Stimulated activated CD8-positive, alpha-beta memory T cell treated with anti-CD3 and anti-CD28 coated beads, Interleukin-15, amount 100 ng/mL, for 24 hours (primary cell): Measurements from ENCODE around the gene IGFBP1.

ENCODE experiments used
- DNase-seq: peaks from one replicate; pipeline ENCODE4 v3.0.0-alpha.2; 2020; ENCODE audit warnings: low read depth

Gene IGFBP1

DNA sequence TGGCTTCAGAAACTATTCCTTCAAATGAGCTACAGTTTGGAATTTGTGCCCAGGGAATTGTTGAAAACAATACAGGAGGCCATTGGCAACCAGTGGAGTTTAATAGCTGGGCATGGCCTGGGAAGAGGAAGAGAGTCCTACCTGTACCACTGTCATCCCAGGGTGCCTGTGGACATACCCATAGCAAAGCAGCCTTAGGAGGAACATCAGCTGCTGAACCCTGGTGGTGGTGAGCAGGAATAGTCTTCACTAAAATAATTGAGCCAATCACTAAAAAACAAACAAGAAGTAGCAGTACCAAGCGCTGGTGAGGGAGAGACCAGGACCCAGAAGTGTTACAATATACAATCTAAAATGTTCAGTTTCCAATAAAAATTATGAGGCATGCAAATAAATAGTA is 14.5 kb downstream of the IGFBP1 start:
- no peak for DNase-seq

DNA sequence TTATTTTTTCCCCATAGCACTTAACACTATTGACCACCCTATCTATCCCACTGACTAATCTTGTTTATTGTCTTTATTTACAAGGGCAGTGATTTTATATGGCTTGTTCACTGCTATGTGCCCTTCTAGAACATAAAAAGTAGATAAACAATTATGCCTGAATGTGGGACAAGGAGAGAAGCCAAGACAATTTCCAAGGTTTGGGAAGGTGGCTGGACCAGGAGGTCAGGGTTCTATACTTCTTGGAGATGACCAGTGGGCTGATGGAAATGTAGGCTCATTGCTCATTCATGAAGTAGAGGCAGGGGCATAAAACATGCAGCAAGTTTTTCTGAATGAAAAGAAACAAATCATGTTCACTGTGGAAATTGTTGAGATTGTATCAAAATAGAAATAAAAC is 21.3 kb downstream of the IGFBP1 start:
- DNase-seq: no peak

DNA sequence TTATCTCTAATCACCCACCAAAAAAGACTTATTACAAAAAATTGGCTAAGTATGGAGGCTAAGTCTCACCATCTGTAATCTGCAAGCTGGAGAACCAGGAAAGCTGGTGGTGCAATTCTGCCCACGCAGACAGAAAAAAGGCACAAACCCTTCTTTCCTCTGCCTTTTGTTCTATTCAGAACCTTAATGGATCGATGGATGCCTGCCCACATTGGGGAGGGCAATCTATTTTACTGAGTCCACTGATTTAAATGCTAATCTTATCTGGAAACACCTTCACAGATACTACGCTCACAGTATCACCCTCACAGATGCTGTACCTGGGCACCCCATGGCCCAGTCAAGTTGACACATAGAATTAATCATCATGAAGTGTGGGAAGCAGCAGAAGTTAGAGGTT is 22.6 kb downstream of the IGFBP1 start:
- no peak for DNase-seq

- DNase-seq: no peak
These were observed 23.0 kb downstream of the IGFBP1 start for GRCh38 chr7:45911311-45911710.

GRCh38 chr7:45912972-45913371 is 24.7 kb downstream of the IGFBP1 start:
- DNase-seq: no peak

DNA sequence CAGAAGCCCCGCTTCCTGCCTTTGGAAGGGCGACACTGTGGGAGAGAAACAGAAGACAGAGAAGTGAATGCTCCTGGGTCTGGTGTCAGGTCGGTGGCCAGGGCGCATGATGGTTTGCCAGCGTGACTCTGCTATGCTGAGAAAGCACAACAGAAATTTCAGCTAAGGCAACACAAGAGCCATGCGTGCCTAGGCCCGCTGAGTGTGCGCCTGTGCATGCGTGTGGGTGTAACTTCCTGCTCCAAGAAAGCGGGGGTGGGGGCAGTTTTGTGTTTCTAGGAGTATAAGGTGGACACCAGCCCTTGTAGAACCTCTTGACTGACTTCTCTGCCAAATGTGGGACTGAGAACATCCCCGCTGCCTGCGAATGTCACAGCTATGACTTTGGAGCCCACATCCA is 26.6 kb downstream of the IGFBP1 start:
- no peak for DNase-seq

- DNase-seq: no peak
These were observed 27.3 kb downstream of the IGFBP1 start for GRCh38 chr7:45915606-45916005.

DNA sequence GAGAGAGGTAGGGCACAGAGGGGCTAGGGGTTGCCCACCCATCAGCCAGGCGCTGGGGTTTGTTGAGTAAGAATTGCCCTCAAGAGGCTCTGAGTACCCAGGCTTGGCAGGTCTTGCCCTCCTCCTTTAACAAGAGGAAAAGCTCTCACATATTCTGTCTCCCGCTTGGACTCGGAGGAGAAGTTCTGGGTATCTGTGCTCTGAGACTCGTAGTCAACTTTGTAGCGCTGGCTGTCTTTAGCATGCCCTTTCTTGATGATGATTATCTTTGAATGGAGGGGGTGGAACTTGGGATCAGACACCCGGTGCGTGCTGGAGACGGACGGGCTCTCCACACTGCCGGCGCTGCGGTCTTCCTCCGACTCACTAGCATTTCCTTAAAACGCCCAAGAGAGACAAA is 28.8 kb downstream of the IGFBP1 start:
- no peak for DNase-seq

DNA sequence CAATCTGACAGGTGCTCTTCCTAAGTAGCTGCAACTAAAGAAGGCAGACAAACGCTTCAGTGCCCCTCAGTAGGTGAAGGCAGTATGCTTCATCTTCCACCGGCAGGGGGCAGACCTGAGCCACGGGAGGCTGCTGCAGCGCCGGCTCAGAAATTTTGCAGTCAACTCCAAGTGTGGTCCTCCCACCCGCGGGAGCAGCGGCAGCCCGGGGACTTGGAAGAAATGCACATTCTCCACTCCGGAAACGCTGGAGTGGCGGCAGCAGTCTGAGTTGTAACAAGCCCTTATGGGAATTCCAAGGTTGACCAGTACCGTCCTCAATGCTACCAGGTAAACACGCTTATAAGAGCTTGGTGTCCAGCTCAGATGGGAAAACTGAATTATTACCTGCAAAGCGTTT is 29.4 kb downstream of the IGFBP1 start:
- DNase-seq: peak; percentile 61

- DNase-seq: no peak
These were observed 30.3 kb downstream of the IGFBP1 start for GRCh38 chr7:45918556-45918955.

GRCh38 chr7:45919231-45919784 is 31.0 kb downstream of the IGFBP1 start:
- DNase-seq: no peak

DNA sequence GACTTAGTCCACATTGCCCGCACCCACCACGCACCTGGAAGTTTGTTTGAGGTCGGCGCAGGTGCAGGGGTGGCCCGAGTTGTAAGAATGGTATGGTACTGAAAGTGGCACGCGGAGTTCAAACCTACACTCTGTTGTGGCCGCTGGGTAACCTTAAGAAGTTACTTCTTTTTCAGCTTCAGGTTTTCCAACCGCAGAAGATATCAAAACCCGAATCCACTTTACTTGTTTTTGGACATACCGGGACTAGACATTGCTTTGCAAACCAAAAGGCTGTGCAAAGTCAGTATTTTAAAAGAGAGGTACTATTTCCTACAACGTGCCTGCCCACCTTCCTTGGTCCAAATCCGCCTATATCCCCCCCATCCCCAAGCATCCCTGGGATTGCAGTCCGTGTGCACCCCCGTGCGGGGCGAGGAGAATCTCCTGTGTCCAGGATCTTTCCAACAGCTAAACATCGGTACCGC is 31.7 kb downstream of the IGFBP1 start:
- no peak for DNase-seq

- DNase-seq: no peak
These were observed 32.5 kb downstream of the IGFBP1 start, which contains the start of gene IGFBP3 for GRCh38 chr7:45920502-45921380. Gene IGFBP3 (minus strand): TSS chr7:45921272. CDS start chr7:45921140, 132 bp downstream.

DNA sequence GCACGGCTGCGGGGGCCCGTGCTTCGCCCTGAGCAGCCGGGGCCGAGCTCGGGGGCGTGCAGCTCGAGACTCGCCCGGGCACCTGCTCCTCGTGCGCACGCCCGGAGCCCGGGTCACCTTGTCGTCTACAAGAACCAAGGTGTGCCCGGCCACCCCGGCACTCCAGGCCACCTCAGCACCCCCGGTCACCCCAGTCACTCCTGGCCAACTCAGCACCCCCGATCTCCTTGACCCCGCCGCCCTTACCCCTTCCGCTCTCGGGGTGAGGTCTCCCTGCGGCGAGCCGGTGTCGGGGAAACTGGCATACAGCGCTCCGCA is 33.1 kb downstream of the IGFBP1 start:
- DNase-seq: no peak

GRCh38 chr7:45921699-45922519 is 33.6 kb downstream of the IGFBP1 start:
- DNase-seq: no peak

DNA sequence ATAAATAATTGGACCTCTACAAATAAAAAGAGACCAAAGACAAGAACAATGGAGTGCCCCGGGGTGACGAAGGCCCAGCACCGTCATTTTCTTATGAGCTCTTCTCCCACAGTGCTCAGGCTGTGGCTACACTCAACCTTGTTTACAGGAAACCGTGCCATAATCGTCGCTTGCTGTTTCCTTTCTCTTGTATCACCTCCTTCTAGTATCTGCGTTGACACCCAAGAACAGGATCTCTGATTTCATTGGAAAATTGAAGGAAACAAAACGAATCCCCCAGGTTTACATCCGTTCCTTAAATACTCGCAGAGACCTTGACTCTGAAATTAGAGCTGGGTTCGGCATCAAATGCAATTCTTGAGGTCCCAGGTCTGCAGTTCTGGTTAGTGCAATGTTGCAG is 34.5 kb downstream of the IGFBP1 start:
- no peak for DNase-seq

GRCh38 chr7:45923290-45923689 is 35.0 kb downstream of the IGFBP1 start:
- no peak for DNase-seq

DNA sequence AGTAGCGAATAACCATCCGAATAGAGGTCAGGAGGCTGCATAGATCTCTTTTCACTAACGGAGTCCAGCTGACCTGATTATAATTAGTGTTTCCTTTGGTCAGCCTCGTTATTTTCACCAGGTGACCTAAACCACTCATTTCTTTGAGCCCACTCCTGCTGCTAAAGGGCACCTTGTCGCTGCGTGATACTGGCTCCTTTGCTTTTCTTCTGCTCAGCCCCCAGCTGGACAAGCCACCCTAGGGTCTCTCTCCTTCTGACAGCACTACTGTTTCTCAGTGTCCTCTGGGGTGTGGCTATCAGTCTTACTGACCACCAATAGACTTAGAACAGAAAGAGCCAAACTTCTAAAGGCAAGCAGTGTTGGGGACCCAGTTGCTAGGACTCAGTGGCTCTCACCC is 35.5 kb downstream of the IGFBP1 start:
- no peak for DNase-seq

DNA sequence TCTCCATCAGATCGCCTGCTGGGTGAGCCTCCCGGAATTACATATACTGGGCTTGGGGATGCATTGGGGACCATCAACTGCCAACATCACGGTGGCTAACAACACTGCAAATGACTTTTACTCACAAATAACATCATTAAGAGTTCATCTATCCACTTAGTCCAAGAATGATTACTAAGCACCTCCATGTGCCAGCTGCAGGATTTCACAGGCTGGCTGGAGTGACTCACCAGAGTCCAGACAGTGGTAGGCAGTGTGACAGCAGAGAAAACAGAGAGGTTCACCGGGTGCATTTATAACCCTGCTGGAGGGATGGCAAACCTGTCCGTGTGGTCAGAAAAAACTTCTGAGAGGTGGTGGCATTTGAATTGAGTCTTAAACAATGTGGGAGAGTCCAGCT is 36.0 kb downstream of the IGFBP1 start:
- no peak for DNase-seq

- no peak for DNase-seq
These were observed 39.4 kb downstream of the IGFBP1 start for GRCh38 chr7:45927721-45928120.

- DNase-seq: no peak
These were observed 42.7 kb downstream of the IGFBP1 start for GRCh38 chr7:45930967-45931366.

- DNase-seq: no peak
These were observed 49.0 kb downstream of the IGFBP1 start for GRCh38 chr7:45937301-45937700.

GRCh38 chr7:45937862-45938261 is 49.6 kb downstream of the IGFBP1 start:
- no peak for DNase-seq
